Measurements from ENCODE around the gene IL21R. TPM values are rescaled to one million over a fixed set of nuclear protein-coding genes. Genes with fewer than 3 reads are reported as not detected.

IL21R gene
- total and polyA plus RNA-seq, 9 of the 15 experiments (the other 6 are each of a cell fraction or from before 2014, with no cell fraction given) = 0.04 to 0.34 (median 0.18) TPM; not detected in 1

GRCh38 chr16:27374804-27375425 is 27.1 kb upstream of the IL21R start (continued):
- peak; percentile 15 to 71; a peak in 2 of 4 replicates for TF ChIP-seq RAD21 (CRISPR knock-in tag; conservative IDR thresholded peaks at IDR 0.05 in 1 of 2, IDR thresholded peaks at IDR 0.05 in 1 of 2)
- TF ChIP-seq SMC3 (conservative IDR thresholded peaks at IDR 0.05; ENCODE audit: insufficient read depth, low read depth, low read length) = 0 out of 2 replicates have a peak, but pooled peaks have one; percentile 23
- peak; percentile 51; the same call in 1 of the 2 replicates for TF ChIP-seq CC2D1A (IDR thresholded peaks at IDR 0.05)
- TF ChIP-seq ATF6 (CRISPR knock-in tag; IDR thresholded peaks at IDR 0.05) = no peak
- TF ChIP-seq ZNF668 (CRISPR knock-in tag; IDR thresholded peaks at IDR 0.05) = no peak
- peak; percentile 96 for TF ChIP-seq RAD51 (IDR thresholded peaks at IDR 0.05; ENCODE audit: borderline replicate concordance, low read depth)
- TF ChIP-seq ATF4 (CRISPR knock-in tag; IDR thresholded peaks at IDR 0.05) = no peak
- no peak for TF ChIP-seq ZNF561 (CRISPR knock-in tag; conservative IDR thresholded peaks at IDR 0.05)
- TF ChIP-seq FOS (IDR thresholded peaks at IDR 0.05; ENCODE audit: extremely low read depth, insufficient read length) = peak; percentile 66
- no peak for TF ChIP-seq ILK (tag; IDR thresholded peaks at IDR 0.05; ENCODE audit: borderline replicate concordance, low read depth)
- TF ChIP-seq HLTF (IDR thresholded peaks at IDR 0.05) = no peak
- TF ChIP-seq ZNF133 (CRISPR knock-in tag; IDR thresholded peaks at IDR 0.05) = no peak
- no peak for TF ChIP-seq MBD2 (IDR thresholded peaks at IDR 0.05; ENCODE audit: borderline replicate concordance, low read depth)
- TF ChIP-seq PKNOX1 (IDR thresholded peaks at IDR 0.05) = peak; percentile 18; the same call in 1 of the 2 replicates
- TF ChIP-seq USF2 (CRISPR knock-in tag; IDR thresholded peaks at IDR 0.05) = peak; percentile 96
- TF ChIP-seq MYBL2 (IDR thresholded peaks at IDR 0.05; ENCODE audit: low read depth) = peak; percentile 71
- TF ChIP-seq MYBL2 (CRISPR knock-in tag; IDR thresholded peaks at IDR 0.05; ENCODE audit: borderline replicate concordance) = no peak
- TF ChIP-seq RBM25 (IDR thresholded peaks at IDR 0.05; ENCODE audit: low read depth, low read length, severe bottlenecking) = peak; percentile 31
